GM19328 (cell line): ENCODE results near the gene HOXB7.

ENCODE experiments used
- ATAC-seq: cut with Tn5 transposase; IDR thresholded peaks from one replicate; pipeline ENCODE4 v1.9.1; 2021; ENCODE audit warnings: mild to moderate bottlenecking, moderate library complexity; ENCODE audit not compliant: unreplicated experiment

HOXB7 gene

GRCh38 chr17:48586355-48587258 is 24.2 kb downstream of the HOXB7 start:
- no peak for ATAC-seq

- no peak for ATAC-seq
These were observed 26.5 kb downstream of the HOXB7 start for GRCh38 chr17:48584223-48584741.

GRCh38 chr17:48583708-48584222 is 27.1 kb downstream of the HOXB7 start:
- ATAC-seq, result no peak

- no peak for ATAC-seq
These were observed 28.1 kb downstream of the HOXB7 start for GRCh38 chr17:48582750-48583069.

- ATAC-seq, result no peak
These were observed 30.9 kb downstream of the HOXB7 start for GRCh38 chr17:48579760-48580554.

GRCh38 chr17:48579471-48579759 is 31.4 kb downstream of the HOXB7 start:
- ATAC-seq, result no peak

- no peak for ATAC-seq
These were observed 32.0 kb downstream of the HOXB7 start for GRCh38 chr17:48578616-48579470.

- no peak for ATAC-seq
These were observed 32.7 kb downstream of the HOXB7 start, which contains the start of gene HOXB4 for GRCh38 chr17:48577946-48578615. Gene HOXB4, minus strand, starts transcription at chr17:48578350. Its CDS starts 31 bp downstream, at chr17:48578319.

GRCh38 chr17:48577330-48577945 is 33.4 kb downstream of the HOXB7 start:
- no peak for ATAC-seq

- no peak for ATAC-seq
These were observed 34.1 kb downstream of the HOXB7 start for GRCh38 chr17:48576479-48577309.

- ATAC-seq, result no peak
These were observed 34.9 kb downstream of the HOXB7 start for GRCh38 chr17:48575673-48576478.

GRCh38 chr17:48575066-48575582 is 35.7 kb downstream of the HOXB7 start:
- no peak for ATAC-seq

- ATAC-seq, result no peak
These were observed 36.2 kb downstream of the HOXB7 start for GRCh38 chr17:48574505-48575065.

GRCh38 chr17:48571826-48572417 is 38.9 kb downstream of the HOXB7 start:
- no peak for ATAC-seq

- ATAC-seq, result no peak
These were observed 39.6 kb downstream of the HOXB7 start for GRCh38 chr17:48571024-48571818.

GRCh38 chr17:48570325-48571023 is 40.3 kb downstream of the HOXB7 start:
- ATAC-seq, result no peak
